ENCODE results near the gene EAF1.

DNA sequence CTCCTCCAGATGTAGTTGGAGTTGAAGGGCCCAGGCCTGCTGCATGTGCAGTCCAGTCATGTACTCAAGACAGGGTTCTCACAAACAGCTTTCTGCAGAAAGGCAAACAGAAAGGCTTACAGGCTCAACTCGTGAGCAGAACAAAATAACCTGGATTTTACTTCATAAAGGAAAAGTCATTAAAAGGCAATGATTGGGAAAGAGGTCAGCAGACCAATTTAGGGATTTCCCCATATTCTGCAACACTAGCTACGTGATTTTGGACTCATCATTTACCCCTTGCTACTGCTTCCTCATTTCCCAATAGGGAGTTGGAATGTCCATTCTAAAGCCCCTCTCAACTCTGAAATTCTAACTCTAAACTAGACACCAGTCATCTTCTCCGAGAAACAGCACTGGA, 18.2 kb upstream of the EAF1 start:
- TF ChIP-seq, protein P1, sequence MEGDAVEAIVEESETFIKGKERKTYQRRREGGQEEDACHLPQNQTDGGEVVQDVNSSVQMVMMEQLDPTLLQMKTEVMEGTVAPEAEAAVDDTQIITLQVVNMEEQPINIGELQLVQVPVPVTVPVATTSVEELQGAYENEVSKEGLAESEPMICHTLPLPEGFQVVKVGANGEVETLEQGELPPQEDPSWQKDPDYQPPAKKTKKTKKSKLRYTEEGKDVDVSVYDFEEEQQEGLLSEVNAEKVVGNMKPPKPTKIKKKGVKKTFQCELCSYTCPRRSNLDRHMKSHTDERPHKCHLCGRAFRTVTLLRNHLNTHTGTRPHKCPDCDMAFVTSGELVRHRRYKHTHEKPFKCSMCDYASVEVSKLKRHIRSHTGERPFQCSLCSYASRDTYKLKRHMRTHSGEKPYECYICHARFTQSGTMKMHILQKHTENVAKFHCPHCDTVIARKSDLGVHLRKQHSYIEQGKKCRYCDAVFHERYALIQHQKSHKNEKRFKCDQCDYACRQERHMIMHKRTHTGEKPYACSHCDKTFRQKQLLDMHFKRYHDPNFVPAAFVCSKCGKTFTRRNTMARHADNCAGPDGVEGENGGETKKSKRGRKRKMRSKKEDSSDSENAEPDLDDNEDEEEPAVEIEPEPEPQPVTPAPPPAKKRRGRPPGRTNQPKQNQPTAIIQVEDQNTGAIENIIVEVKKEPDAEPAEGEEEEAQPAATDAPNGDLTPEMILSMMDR (IDR thresholded peaks at IDR 0.05; ENCODE audit: insufficient read depth, low read length, poor library complexity, severe bottlenecking): no peak
- no peak for TF ChIP-seq EZH2phosphoT487 (conservative IDR thresholded peaks at IDR 0.05; ENCODE audit: low read length)

Data from SU-DHL-6 (cell line).